HG02798 (cell line): ENCODE measurements around the gene RAB11FIP5.
A peak's percentile ranks its signal among the peaks of the same experiment; 100 is the strongest.
"Not testable (repeated sequence)": the region's sequence is repeated elsewhere in the genome, so short reads cannot be mapped to it uniquely, and the experiment has no call there.

Experiments
- ATAC-seq: cut with Tn5 transposase; IDR thresholded peaks from one replicate; pipeline ENCODE4 v1.9.1; 2021; ENCODE audit warnings: mild to moderate bottlenecking; ENCODE audit not compliant: unreplicated experiment, poor library complexity

Gene RAB11FIP5

GRCh38 chr2:73112026-73112912, 479 bp downstream of the RAB11FIP5 start:
- peak; percentile 29 for ATAC-seq

- no peak for ATAC-seq
Observed at GRCh38 chr2:73111073-73112025, 1.4 kb downstream of the RAB11FIP5 start.

GRCh38 chr2:73110168-73111072, 2.3 kb downstream of the RAB11FIP5 start:
- ATAC-seq = no peak

GRCh38 chr2:73109431-73110167, 3.1 kb downstream of the RAB11FIP5 start:
- ATAC-seq = no peak

- ATAC-seq = no peak
Observed at GRCh38 chr2:73107211-73107926, 5.4 kb downstream of the RAB11FIP5 start.

GRCh38 chr2:73106791-73107190, 6.0 kb downstream of the RAB11FIP5 start:
- ATAC-seq = no peak

GRCh38 chr2:73105511-73105971, 7.2 kb downstream of the RAB11FIP5 start:
- ATAC-seq = no peak

- no peak for ATAC-seq
Observed at GRCh38 chr2:73104933-73105332, 7.8 kb downstream of the RAB11FIP5 start.

- no peak for ATAC-seq
Observed at GRCh38 chr2:73103018-73103542, 9.7 kb downstream of the RAB11FIP5 start.

- ATAC-seq = no peak
Observed at GRCh38 chr2:73101626-73102256, 11.0 kb downstream of the RAB11FIP5 start.

GRCh38 chr2:73100956-73101355, 11.8 kb downstream of the RAB11FIP5 start:
- no peak for ATAC-seq

- ATAC-seq = no peak
Observed at GRCh38 chr2:73099486-73099885, 13.3 kb downstream of the RAB11FIP5 start.

- ATAC-seq = no peak
Observed at GRCh38 chr2:73095910-73096309, 16.8 kb downstream of the RAB11FIP5 start.

GRCh38 chr2:73093601-73094218, 19.0 kb downstream of the RAB11FIP5 start:
- not testable (repeated sequence) for ATAC-seq

- no peak for ATAC-seq
Observed at GRCh38 chr2:73092146-73092783, 20.5 kb downstream of the RAB11FIP5 start.

- no peak for ATAC-seq
Observed at GRCh38 chr2:73091696-73092095, 21.1 kb downstream of the RAB11FIP5 start.

GRCh38 chr2:73091164-73091563, 21.6 kb downstream of the RAB11FIP5 start:
- no peak for ATAC-seq
